SK-N-MC (cell line): ENCODE measurements around the gene GREB1.

Experiments used
- DNase-seq: peaks from one replicate; pipeline ENCODE4 v3.0.0-alpha.2; 2011; ENCODE audit warnings: low read depth, low spot score
- H3K27ac ChIP-seq: fragments of 200-600 bp; sonication (generic); 2 replicates; pipeline ENCODE4 v1.5.1; 2016; ENCODE audit warnings: mixed run types
- H3K36me3 ChIP-seq: fragments of 200-600 bp; sonication (generic); 2 replicates; pipeline ENCODE4 v1.6.1; 2017; ENCODE audit warnings: antibody characterized with exemption, low read length, mixed read lengths; ENCODE audit not compliant: insufficient read depth
- H3K4me3 ChIP-seq: fragments of 200-600 bp; sonication (generic); 2 replicates; pipeline ENCODE4 v1.5.1; 2016
- H3K9ac ChIP-seq: fragments of 200-600 bp; sonication (generic); 2 replicates; pipeline ENCODE4 v1.8.0; 2017; ENCODE audit warnings: mixed run types, mixed read lengths; ENCODE audit not compliant: insufficient read length
- H3K9me3 ChIP-seq: fragments of 200-600 bp; sonication (generic); 2 replicates; pipeline ENCODE4 v1.6.1; 2017; ENCODE audit warnings: low read depth, mild to moderate bottlenecking, antibody characterized with exemption, low read length, moderate library complexity, mixed read lengths
- EZH2 ChIP-seq: fragments of 200-600 bp; sonication (generic); IDR thresholded peaks from one replicate; pipeline ENCODE4 v1.6.1; 2017; ENCODE audit warnings: antibody characterized with exemption
- FOXP2 ChIP-seq: optimal IDR thresholded peaks from 2 replicates; pipeline ENCODE3; 2011; ENCODE audit warnings: mild to moderate bottlenecking, moderate library complexity; ENCODE audit not compliant: insufficient read depth; ENCODE audit errors: extremely low read length, control extremely low read depth
- POLR2AphosphoS5 ChIP-seq: IDR thresholded peaks from 2 replicates; pipeline ENCODE4 v1.6.1; 2012; ENCODE audit warnings: mild to moderate bottlenecking, low read depth, low read length, borderline replicate concordance

GREB1 gene

DNA sequence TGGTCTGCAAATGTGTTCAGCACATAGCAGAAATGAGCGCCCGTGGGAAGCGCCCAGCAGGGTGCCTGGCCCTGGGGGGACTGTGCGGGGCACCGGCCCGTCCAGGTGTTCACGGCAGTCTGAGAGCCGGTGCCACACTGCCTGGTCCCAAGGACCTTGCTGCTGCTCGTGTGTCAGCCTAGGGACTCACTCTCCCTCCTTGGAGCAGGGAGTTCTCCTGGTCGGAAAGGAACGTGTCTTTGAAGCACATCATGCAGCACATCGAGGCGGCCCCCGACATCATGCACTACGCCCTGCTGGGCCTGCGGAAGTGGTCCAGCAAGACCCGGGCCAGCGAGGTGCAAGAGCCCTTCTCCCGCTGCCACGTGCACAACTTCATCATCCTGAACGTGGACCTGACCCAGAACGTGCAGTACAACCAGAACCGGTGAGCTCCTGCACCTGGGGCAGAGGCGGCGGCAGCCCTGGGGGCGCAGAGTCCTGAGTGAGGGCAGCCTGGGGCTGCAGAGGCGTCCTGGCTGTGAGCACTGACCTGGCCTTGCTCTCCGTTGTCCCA lies 100.2 kb downstream of the GREB1 start:
- Histone ChIP-seq H3K36me3 (no peaks in the 10 kb centered on the region), H3K9me3 (no peaks in the 10 kb centered on the region), H3K9ac (no peak overlapping the region)

DNA sequence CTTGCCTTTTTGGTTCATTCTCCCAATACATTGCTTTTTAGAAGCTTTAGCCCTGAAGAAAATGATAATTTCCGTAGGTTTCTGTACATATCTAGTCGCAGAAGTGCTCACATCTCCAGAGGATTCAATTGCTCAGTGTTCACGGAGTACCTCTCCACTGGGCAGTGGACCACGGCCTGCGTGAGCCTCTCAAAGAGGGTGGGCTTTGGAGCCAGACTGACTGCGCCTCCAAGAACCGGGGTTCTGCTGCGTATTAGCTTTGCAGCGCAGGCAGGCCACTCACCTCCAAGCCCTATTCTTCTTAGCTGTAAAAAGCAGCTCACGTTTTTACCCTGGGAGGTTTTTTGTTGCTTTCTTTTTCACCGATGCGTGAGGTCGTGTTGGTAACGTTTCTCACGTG lies 100.7 kb downstream of the GREB1 start:
- TF ChIP-seq EZH2: no peak
- H3K9ac ChIP-seq: no peak overlapping the region
- no peaks in the 10 kb centered on the region for H3K9me3 ChIP-seq
- no peak overlapping the region for H3K4me3 ChIP-seq
- DNase-seq: no peak
- H3K36me3 ChIP-seq: no peaks in the 10 kb centered on the region
- H3K27ac ChIP-seq: no peak overlapping the region

More for the DNA sequence above, 100.2 kb downstream of the GREB1 start:
- no peak for DNase-seq
- TF ChIP-seq FOXP2 (no peak), POLR2AphosphoS5 (no peak), EZH2 (no peak)
- H3K27ac ChIP-seq: no peak overlapping the region
- no peak overlapping the region for H3K4me3 ChIP-seq

DNA sequence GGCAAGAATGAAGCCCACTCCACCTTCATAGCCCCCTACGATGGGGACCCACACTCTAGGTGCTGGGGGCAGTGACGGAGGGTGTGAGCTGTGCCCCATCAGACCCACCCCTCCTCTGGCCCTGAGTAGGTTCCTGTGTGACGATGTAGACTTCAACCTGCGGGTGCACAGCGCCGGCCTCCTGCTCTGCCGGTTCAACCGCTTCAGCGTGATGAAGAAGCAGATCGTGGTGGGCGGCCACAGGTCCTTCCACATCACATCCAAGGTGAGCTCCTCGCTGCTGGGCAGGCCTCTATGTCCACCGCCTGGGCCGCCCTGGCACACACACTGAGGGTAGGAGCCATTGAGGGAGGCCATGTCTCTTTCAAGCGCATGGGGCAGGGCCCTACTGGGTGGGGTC lies 101.3 kb downstream of the GREB1 start:
- DNase-seq: no peak
- no peak overlapping the region for H3K27ac ChIP-seq
- H3K4me3 ChIP-seq: no peak overlapping the region
- no peaks in the 10 kb centered on the region for H3K9me3 ChIP-seq
- TF ChIP-seq FOXP2 (no peak), EZH2 (no peak), POLR2AphosphoS5 (no peak)
- no peaks in the 10 kb centered on the region for H3K36me3 ChIP-seq
- no peak overlapping the region for H3K9ac ChIP-seq

DNA sequence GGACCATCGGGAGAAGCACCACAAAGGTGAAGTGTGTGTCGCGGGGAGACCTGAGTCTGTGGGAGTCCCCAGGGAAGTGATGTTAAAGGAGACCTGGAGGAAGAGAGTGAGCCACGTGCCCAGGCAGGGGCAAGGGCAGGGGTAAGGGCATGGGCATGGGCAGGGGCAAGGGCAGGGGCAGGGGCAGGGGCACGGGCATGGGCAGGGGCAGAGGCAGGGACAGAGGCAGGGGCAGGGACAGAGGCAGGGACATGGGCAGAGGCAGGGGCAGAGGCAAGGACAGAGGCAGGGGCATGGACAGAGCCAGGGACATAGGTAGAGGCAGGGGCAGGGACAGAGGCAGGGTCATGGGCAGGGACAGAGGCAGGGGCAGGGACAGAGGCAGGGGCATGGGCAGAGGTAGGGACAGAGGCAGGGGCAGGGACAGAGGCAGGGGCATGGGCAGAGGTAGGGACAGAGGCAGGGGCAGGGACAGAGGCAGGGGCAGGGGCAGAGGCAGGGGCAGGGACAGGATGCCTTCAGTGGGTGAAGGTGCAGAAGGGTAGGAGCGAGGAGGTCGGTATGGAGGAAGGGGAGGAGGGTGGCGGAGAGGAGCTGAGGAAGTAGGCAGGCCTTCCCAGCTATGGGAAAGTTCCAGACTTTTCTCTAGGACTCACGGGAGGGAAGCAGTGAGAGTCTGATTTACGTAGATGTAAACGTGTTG lies 102.9 kb downstream of the GREB1 start:
- Histone ChIP-seq H3K9me3 (no peaks in the 10 kb centered on the region), H3K36me3 (no peaks in the 10 kb centered on the region), H3K9ac (no peak overlapping the region), H3K4me3 (no peak overlapping the region), H3K27ac (no peak overlapping the region)
- no peak for DNase-seq
- TF ChIP-seq EZH2: no peak

DNA sequence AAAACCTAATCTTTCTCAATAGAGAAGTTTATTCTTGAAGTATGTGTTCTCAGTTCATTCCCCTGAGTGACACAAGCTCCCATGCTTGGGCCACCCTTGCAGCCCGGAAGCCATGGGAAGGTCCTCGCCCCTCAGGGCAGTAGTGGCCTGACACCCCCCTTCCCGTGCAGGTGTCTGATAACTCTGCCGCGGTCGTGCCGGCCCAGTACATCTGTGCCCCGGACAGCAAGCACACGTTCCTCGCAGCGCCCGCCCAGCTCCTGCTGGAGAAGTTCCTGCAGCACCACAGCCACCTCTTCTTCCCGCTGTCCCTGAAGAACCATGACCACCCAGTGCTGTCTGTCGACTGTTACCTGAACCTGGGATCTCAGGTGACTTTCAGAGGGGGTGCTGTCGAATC lies 103.7 kb downstream of the GREB1 start:
- Histone ChIP-seq H3K36me3 (no peaks in the 10 kb centered on the region), H3K9me3 (no peaks in the 10 kb centered on the region), H3K27ac (no peak overlapping the region), H3K4me3 (no peak overlapping the region), H3K9ac (no peak overlapping the region)
- no peak for TF ChIP-seq EZH2
- DNase-seq: no peak

DNA sequence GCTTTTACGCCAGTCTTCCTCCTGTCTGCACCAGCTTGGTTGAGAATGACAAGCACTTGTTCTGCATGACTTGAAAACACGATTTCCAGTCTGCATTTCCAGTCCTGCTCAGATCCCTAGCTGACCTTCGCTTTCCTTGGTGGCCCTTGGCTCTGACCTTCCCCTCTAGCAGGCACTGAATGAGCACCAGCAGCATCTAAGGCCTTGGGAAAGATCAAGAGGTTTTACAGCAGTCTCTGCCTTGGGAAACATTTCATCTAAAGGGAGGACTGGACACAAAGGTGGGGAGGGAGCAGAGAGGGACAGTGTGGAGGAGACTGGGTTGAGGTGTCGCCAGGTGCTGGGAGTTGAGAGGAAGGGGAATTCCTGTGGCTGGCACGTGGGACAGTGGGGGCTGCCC lies 105.7 kb downstream of the GREB1 start:
- Histone ChIP-seq H3K4me3 (no peak overlapping the region), H3K9ac (no peak overlapping the region), H3K27ac (no peak overlapping the region), H3K9me3 (no peaks in the 10 kb centered on the region), H3K36me3 (no peaks in the 10 kb centered on the region)
- TF ChIP-seq POLR2AphosphoS5 (no peak), FOXP2 (no peak), EZH2 (no peak)
- DNase-seq: no peak

DNA sequence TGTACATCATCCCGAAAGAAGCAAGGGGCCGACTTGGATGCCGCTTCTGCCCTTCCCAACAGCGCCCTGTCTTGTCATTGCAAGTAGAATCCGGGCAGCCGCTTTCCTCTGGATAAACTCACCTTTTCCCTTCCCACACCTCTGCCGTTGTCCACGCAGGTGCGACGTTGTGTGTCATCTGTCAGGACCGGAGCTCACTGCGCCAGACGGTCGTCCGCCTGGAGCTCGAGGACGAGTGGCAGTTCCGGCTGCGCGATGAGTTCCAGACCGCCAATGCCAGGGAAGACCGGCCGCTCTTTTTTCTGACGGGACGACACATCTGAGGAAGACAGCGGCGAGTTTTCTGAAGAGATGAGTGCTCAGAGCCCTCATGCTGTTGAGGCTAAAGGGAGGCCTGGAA lies 106.3 kb downstream of the GREB1 start:
- TF ChIP-seq EZH2 (no peak), POLR2AphosphoS5 (no peak), FOXP2 (no peak)
- DNase-seq: no peak
- no peak overlapping the region for H3K9ac ChIP-seq
- no peaks in the 10 kb centered on the region for H3K9me3 ChIP-seq
- no peaks in the 10 kb centered on the region for H3K36me3 ChIP-seq
- H3K27ac ChIP-seq: no peak overlapping the region
- no peak overlapping the region for H3K4me3 ChIP-seq

DNA sequence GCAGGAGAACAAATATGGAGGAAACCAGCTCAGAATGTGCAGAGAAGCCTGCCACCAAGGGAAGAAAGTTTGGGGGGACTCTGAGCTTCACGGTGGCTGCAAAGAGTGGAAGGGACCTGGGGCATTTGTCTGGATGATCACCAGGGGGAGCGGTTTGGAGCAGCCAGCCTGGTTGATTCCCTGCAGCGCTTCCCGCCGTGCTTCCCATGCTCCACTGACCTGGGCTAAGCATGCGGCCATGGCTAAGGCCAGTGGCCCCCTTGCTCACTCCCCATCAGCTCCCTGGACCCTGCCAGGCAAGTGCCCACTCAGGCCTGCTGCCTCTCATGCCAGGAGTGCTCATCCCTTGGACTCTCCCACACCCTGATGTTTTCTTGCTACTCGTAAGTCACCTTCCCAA lies 109.1 kb downstream of the GREB1 start:
- Histone ChIP-seq H3K9ac (no peak overlapping the region), H3K9me3 (no peaks in the 10 kb centered on the region), H3K4me3 (no peak overlapping the region), H3K27ac (no peak overlapping the region), H3K36me3 (no peaks in the 10 kb centered on the region)
- TF ChIP-seq EZH2: no peak
- no peak for TF ChIP-seq FOXP2
- no peak for TF ChIP-seq POLR2AphosphoS5
- no peak for DNase-seq

DNA sequence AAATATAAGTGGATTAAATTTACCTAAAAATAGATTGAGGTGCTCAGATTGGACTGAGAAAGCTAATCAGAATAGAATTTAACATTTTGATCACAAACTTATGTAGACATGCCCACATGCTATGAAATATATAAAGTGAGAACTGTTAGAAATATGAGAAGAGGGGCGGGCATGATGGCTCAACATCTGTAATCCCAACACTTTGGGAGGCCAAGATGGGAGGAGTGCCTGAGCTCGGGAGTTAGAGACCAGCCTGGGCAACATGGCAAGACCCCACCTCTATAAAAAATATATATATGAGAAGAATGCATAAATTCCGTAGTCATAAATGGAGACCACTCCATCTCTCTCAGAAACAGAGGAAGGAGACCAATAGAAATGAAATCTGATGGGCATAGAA lies 110.4 kb downstream of the GREB1 start:
- Histone ChIP-seq H3K9ac (no peak overlapping the region), H3K4me3 (no peak overlapping the region), H3K27ac (no peak overlapping the region), H3K36me3 (no peaks in the 10 kb centered on the region), H3K9me3 (no peaks in the 10 kb centered on the region)
- no peak for TF ChIP-seq POLR2AphosphoS5
- no peak for TF ChIP-seq FOXP2
- TF ChIP-seq EZH2: no peak
- DNase-seq: no peak
